DOHH2 (cell line): ENCODE data around the gene RAC2.

Experiments
- H3F3A ChIP-seq: fragments of 200-600 bp; sonication (generic), shearing (Covaris generic); 2 replicates; pipeline ENCODE4 v1.6.0; 2016; ENCODE audit warnings: antibody characterized with exemption, mild to moderate bottlenecking; ENCODE audit not compliant: control insufficient read depth, insufficient read depth
- H3K27ac ChIP-seq: fragments of 200-600 bp; sonication (generic); 2 replicates; pipeline ENCODE4 v1.5.1; 2014; ENCODE audit warnings: low read depth, mild to moderate bottlenecking, low read length, moderate library complexity
- H3K27me3 ChIP-seq: fragments of 200-600 bp; sonication (generic); 2 replicates; pipeline ENCODE4 v1.6.1; 2014; ENCODE audit warnings: mild to moderate bottlenecking, low read length, mixed read lengths; ENCODE audit not compliant: control insufficient read depth
- H3K36me3 ChIP-seq: fragments of 200-600 bp; sonication (generic); 2 replicates; pipeline ENCODE4 v1.6.1; 2014; ENCODE audit warnings: mild to moderate bottlenecking, low read length, moderate library complexity, mixed read lengths; ENCODE audit not compliant: control insufficient read depth
- H3K4me1 ChIP-seq: fragments of 200-600 bp; sonication (generic); 2 replicates; pipeline ENCODE4 v1.6.1; 2014; ENCODE audit warnings: mild to moderate bottlenecking, low read length, mixed read lengths; ENCODE audit not compliant: control insufficient read depth
- H3K4me2 ChIP-seq: fragments of 200-600 bp; sonication (generic); 2 replicates; pipeline ENCODE4 v1.6.0; 2014; ENCODE audit warnings: mild to moderate bottlenecking, low read length, moderate library complexity
- H3K4me3 ChIP-seq: fragments of 200-600 bp; sonication (generic); 2 replicates; pipeline ENCODE4 v1.5.1; 2014; ENCODE audit warnings: mild to moderate bottlenecking, low read length, mixed read lengths
- H3K79me2 ChIP-seq: fragments of 200-600 bp; sonication (generic); 2 replicates; pipeline ENCODE4 v1.6.1; 2014; ENCODE audit warnings: mild to moderate bottlenecking, low read length, mixed read lengths; ENCODE audit not compliant: control insufficient read depth
- H3K9me2 ChIP-seq: fragments of 200-600 bp; sonication (generic); replicated peaks from 2 replicates; pipeline ENCODE4 v1.6.1; 2014; ENCODE audit warnings: mild to moderate bottlenecking, low read length, mixed read lengths; ENCODE audit not compliant: control insufficient read depth
- H3K9me3 ChIP-seq: fragments of 200-600 bp; sonication (generic); 2 replicates; pipeline ENCODE4 v1.6.1; 2014; ENCODE audit warnings: antibody characterized with exemption, low read length, mixed read lengths; ENCODE audit not compliant: control insufficient read depth, insufficient read depth
- H4K20me1 ChIP-seq: fragments of 200-600 bp; sonication (generic); 2 replicates; pipeline ENCODE4 v1.6.0; 2014; ENCODE audit warnings: low read depth, mild to moderate bottlenecking, antibody characterized with exemption, low read length, moderate library complexity; ENCODE audit not compliant: control insufficient read depth, insufficient read depth
- CTCF ChIP-seq: fragments of 200-600 bp; sonication (generic); IDR thresholded peaks from one replicate; pipeline ENCODE4 v1.5.1; 2014; ENCODE audit warnings: antibody characterized with exemption, mild to moderate bottlenecking, low read depth, low read length; ENCODE audit not compliant: poor library complexity, severe bottlenecking
- EZH2phosphoT487 ChIP-seq: fragments of 200-600 bp; sonication (generic); IDR thresholded peaks from 2 replicates; pipeline ENCODE4 v1.6.1; 2017; ENCODE audit warnings: borderline replicate concordance, mild to moderate bottlenecking, antibody characterized with exemption, low read length, moderate library complexity, mixed read lengths

The RAC2 gene

GRCh38 chr22:37232140-37232998 lies 11.7 kb downstream of the RAC2 start:
- Histone ChIP-seq H4K20me1 (no peaks in the 10 kb centered on the region), H3K4me1 (peaks cover 85% of the 10 kb centered on the region), H3K36me3 (peaks cover 85% of the 10 kb centered on the region), H3K4me2 (peak overlapping the region; percentile 73), H3K79me2 (peaks cover 56% of the 10 kb centered on the region), H3K4me3 (no peak overlapping the region), H3F3A (peaks cover 12% of the 10 kb centered on the region), H3K9me3 (no peaks in the 10 kb centered on the region), H3K9me2 (no peaks in the 10 kb centered on the region), H3K27ac (peak overlapping the region; percentile 91; the same call in 1 of the 2 replicates), H3K27me3 (no peaks in the 10 kb centered on the region)
- TF ChIP-seq EZH2phosphoT487 (no peak), CTCF (no peak)

- Histone ChIP-seq H3F3A (peaks cover 12% of the 10 kb centered on the region), H3K79me2 (peaks cover 52% of the 10 kb centered on the region), H3K4me1 (peaks cover 79% of the 10 kb centered on the region), H3K27ac (peak overlapping the region; percentile 91), H3K9me2 (no peaks in the 10 kb centered on the region), H3K9me3 (no peaks in the 10 kb centered on the region), H3K27me3 (no peaks in the 10 kb centered on the region), H3K4me2 (peak overlapping the region; percentile 73), H3K36me3 (peaks cover 82% of the 10 kb centered on the region), H4K20me1 (no peaks in the 10 kb centered on the region), H3K4me3 (peak overlapping the region; percentile 64)
- TF ChIP-seq CTCF (no peak), EZH2phosphoT487 (no peak)
Measured at GRCh38 chr22:37231406-37232139, 12.5 kb downstream of the RAC2 start.

- TF ChIP-seq CTCF = no peak
- no peak for TF ChIP-seq EZH2phosphoT487
- no peaks in the 10 kb centered on the region for H3K27me3 ChIP-seq
- no peaks in the 10 kb centered on the region for H4K20me1 ChIP-seq
- peaks cover 71% of the 10 kb centered on the region for H3K4me1 ChIP-seq
- peak overlapping the region; percentile 91 for H3K27ac ChIP-seq
- peaks cover 82% of the 10 kb centered on the region for H3K36me3 ChIP-seq
- H3K4me2 ChIP-seq = peak overlapping the region; percentile 73
- H3F3A ChIP-seq = peaks cover 12% of the 10 kb centered on the region
- no peaks in the 10 kb centered on the region for H3K9me2 ChIP-seq
- H3K9me3 ChIP-seq = no peaks in the 10 kb centered on the region
- H3K79me2 ChIP-seq = peaks cover 44% of the 10 kb centered on the region
- H3K4me3 ChIP-seq = peak overlapping the region; percentile 64
Measured at GRCh38 chr22:37230673-37231405, 13.2 kb downstream of the RAC2 start.
